Panc1 (cell line): ENCODE measurements around the gene SPEM2.

Experiments used
- CTCF ChIP-seq: fragments of 450-650 bp; IDR thresholded peaks from 2 replicates; pipeline ENCODE4 v1.5.1; 2017; ENCODE audit warnings: mild to moderate bottlenecking
- POLR2AphosphoS5 ChIP-seq: IDR thresholded peaks from 2 replicates; pipeline ENCODE4 v1.6.1; 2012; ENCODE audit warnings: mild to moderate bottlenecking, low read depth, low read length, moderate library complexity
- REST ChIP-seq, 2 experiments: IDR thresholded peaks; 2 replicates each; pipeline ENCODE4 v1.6.1; 2011 to 2012; ENCODE audit warnings: low read depth in 2 of 2, control low read depth in 1 of 2, low read length in 1 of 2, mild to moderate bottlenecking in 1 of 2, moderate library complexity in 1 of 2; ENCODE audit not compliant: insufficient read depth in 1 of 2
- SIN3A ChIP-seq: IDR thresholded peaks from 2 replicates; pipeline ENCODE4 v1.6.1; 2012; ENCODE audit warnings: low read depth, mild to moderate bottlenecking, low read length, moderate library complexity, borderline replicate concordance; ENCODE audit not compliant: insufficient read depth

GRCh38 chr17:7407485-7408251, 17.7 kb upstream of the SPEM2 start, which contains the start of gene NLGN2:
- TF ChIP-seq SIN3A (no peak), CTCF (no peak), POLR2AphosphoS5 (no peak), REST (IDR thresholded peaks at IDR 0.05; ENCODE audit: insufficient read depth in 1 of 2, low read depth in 2 of 2, low read length in 1 of 2) (no peak)
